Kidney epithelial cell (primary cell): ENCODE data around the gene OTUD5. TPM values are rescaled to one million over a fixed set of nuclear protein-coding genes. Genes with fewer than 3 reads are reported as not detected.

Experiments used
- DNase-seq: peaks from one replicate; pipeline ENCODE4 v3.0.0-alpha.2; 2010; ENCODE audit warnings: low read depth
- H3K27me3 ChIP-seq: 2 replicates; pipeline ENCODE4 v1.6.0; 2011; ENCODE audit warnings: low read length; ENCODE audit not compliant: control insufficient read depth, insufficient read depth
- H3K36me3 ChIP-seq: 2 replicates; pipeline ENCODE4 v1.5.1; 2011; ENCODE audit warnings: low read length; ENCODE audit not compliant: control insufficient read depth, insufficient read depth
- H3K4me3 ChIP-seq: 2 replicates; pipeline ENCODE4 v1.5.1; 2011; ENCODE audit warnings: low read depth, mild to moderate bottlenecking, control low read depth, low read length
- CTCF ChIP-seq: IDR thresholded peaks from 2 replicates; pipeline ENCODE4 v1.5.1; 2011; ENCODE audit warnings: mild to moderate bottlenecking, moderate library complexity, low read length, control low read depth, inconsistent platforms; ENCODE audit not compliant: insufficient read depth, poor library complexity, severe bottlenecking
- total RNA-seq: library from RNA; depleted of rRNA; stranded (reverse); fragments of >200 nt; gene quantifications from 2 replicates; pipeline ENCODE4 v1.2.3, GENCODE V29; 2015

OTUD5 gene
- total RNA-seq, 1 donor from 2014 or later = 51.7 TPM

- no peaks in the 10 kb centered on the region for H3K36me3 ChIP-seq
- no peak overlapping the region for H3K4me3 ChIP-seq
- DNase-seq = no peak
- H3K27me3 ChIP-seq = no peaks in the 10 kb centered on the region
- TF ChIP-seq CTCF = no peak
Observed at GRCh38 chrX:48914593-48915493, 42.6 kb downstream of the OTUD5 start.

GRCh38 chrX:48913605-48914366 lies 43.6 kb downstream of the OTUD5 start:
- TF ChIP-seq CTCF = no peak
- no peak for DNase-seq
- no peaks in the 10 kb centered on the region for H3K27me3 ChIP-seq
- no peak overlapping the region for H3K4me3 ChIP-seq
- H3K36me3 ChIP-seq = no peaks in the 10 kb centered on the region

- no peak for TF ChIP-seq CTCF
Observed at GRCh38 chrX:48911412-48912182, 45.8 kb downstream of the OTUD5 start, which contains the start of gene SLC35A2. Gene SLC35A2 (minus strand): TSS chrX:48911646. CDS start chrX:48911636, 10 bp downstream.

GRCh38 chrX:48910926-48911411 lies 46.4 kb downstream of the OTUD5 start:
- peak overlapping the region; percentile 85 for H3K4me3 ChIP-seq
- DNase-seq = no peak
- no peaks in the 10 kb centered on the region for H3K27me3 ChIP-seq
- no peaks in the 10 kb centered on the region for H3K36me3 ChIP-seq
- no peak for TF ChIP-seq CTCF

More at GRCh38 chrX:48911412-48912182, 45.8 kb downstream of the OTUD5 start, which contains the start of gene SLC35A2:
- peak; percentile 52 for DNase-seq
- Histone ChIP-seq H3K36me3 (no peaks in the 10 kb centered on the region), H3K4me3 (peak within 1 kb of the TSS; percentile 85), H3K27me3 (no peaks in the 10 kb centered on the region)

GRCh38 chrX:48909703-48910294 lies 47.6 kb downstream of the OTUD5 start:
- no peak for TF ChIP-seq CTCF
- no peaks in the 10 kb centered on the region for H3K27me3 ChIP-seq
- no peak overlapping the region for H3K4me3 ChIP-seq
- no peaks in the 10 kb centered on the region for H3K36me3 ChIP-seq
- no peak for DNase-seq
